Endothelial cell of umbilical vein (primary cell): ENCODE measurements around the gene PPIA. TPM values are rescaled to one million over a fixed set of nuclear protein-coding genes. Genes with fewer than 3 reads are reported as not detected.

Source experiments
- BruUV-seq: library from RNA; stranded (reverse); fragments of 400-500 nt; replicated peaks from 2 replicates; lab custom pipeline; 2021; lab: Mats Ljungman, UMichigan
- CTCF ChIA-PET: fragments of 300-600, 350-600 bp; sonication (Branson Sonifier 250); formaldehyde crosslinking; loops from one replicate; lab custom pipeline; 2021; ENCODE audit warnings: antibody characterized with exemption, inconsistent platforms; lab: Charles Lee
- POLR2A ChIA-PET: fragments of 300-600, 350-600 bp; sonication (Branson Sonifier 250); formaldehyde crosslinking; loops from one replicate; lab custom pipeline; 2021; ENCODE audit warnings: antibody characterized with exemption, inconsistent platforms; lab: Charles Lee
- DNase-seq: peaks from one replicate; pipeline ENCODE4 v3.0.0-alpha.2; 2011; ENCODE audit warnings: low read depth, low spot score
- FAIRE-seq: peaks from 2 replicates; lab custom pipeline; 2011; peaks lifted over from hg19 to GRCh38; lab: Jason Lieb, UNC
- H2AFZ ChIP-seq: 2 replicates; pipeline ENCODE4 v1.6.0; 2012; ENCODE audit warnings: low read depth, low read length, control low read depth, inconsistent platforms
- H3K27ac ChIP-seq: 2 replicates; pipeline ENCODE4 v1.5.1; 2011; ENCODE audit warnings: low read depth, mild to moderate bottlenecking, control low read depth, low read length, moderate library complexity; ENCODE audit not compliant: insufficient read depth
- H3K27me3 ChIP-seq, 2 experiments: 2 replicates each; pipeline versions ENCODE4 v1.6.0 to v1.6.1; 2011; ENCODE audit warnings: low read length in 2 of 2, mixed read lengths in 1 of 2; ENCODE audit not compliant: control insufficient read depth in 2 of 2, insufficient read depth in 2 of 2
- H3K36me3 ChIP-seq, 2 experiments: 2 replicates in 1 of 2; 3 replicates in 1 of 2; pipeline ENCODE4 v1.5.1; 2011; ENCODE audit warnings: low read length in 2 of 2, mild to moderate bottlenecking in 1 of 2, moderate library complexity in 1 of 2; ENCODE audit not compliant: control insufficient read depth in 2 of 2, insufficient read depth in 2 of 2; ENCODE audit errors: extremely low read depth in 1 of 2
- H3K4me1 ChIP-seq: 3 replicates; pipeline ENCODE4 v1.5.1; 2011; ENCODE audit warnings: mild to moderate bottlenecking, low read length; ENCODE audit not compliant: control insufficient read depth, insufficient read depth; ENCODE audit errors: extremely low read depth
- H3K4me2 ChIP-seq: 2 replicates; pipeline ENCODE4 v1.6.1; 2011; ENCODE audit warnings: low read length, control low read depth, mixed read lengths; ENCODE audit not compliant: insufficient read depth
- H3K4me3 ChIP-seq, 3 experiments: fragments of 200-600 bp in 1 of 3; sonication (generic), shearing (Covaris generic) in 1 of 3; replicated peaks in 1 of 3; 2 replicates each; pipeline ENCODE4 v1.5.1; 2011 to 2016; ENCODE audit warnings: control low read depth in 3 of 3, low read length in 3 of 3, mild to moderate bottlenecking in 2 of 3, inconsistent platforms in 1 of 3, low read depth in 1 of 3, moderate library complexity in 1 of 3; ENCODE audit not compliant: insufficient read depth in 1 of 3
- H3K79me2 ChIP-seq: 2 replicates; pipeline ENCODE4 v1.6.0; 2012; ENCODE audit warnings: low read length, inconsistent platforms; ENCODE audit not compliant: control insufficient read depth, insufficient read depth
- H3K9ac ChIP-seq: replicated peaks from 2 replicates; pipeline ENCODE3; 2011; ENCODE audit warnings: low read length, control low read depth; ENCODE audit not compliant: insufficient read depth; ENCODE audit errors: extremely low read depth
- H3K9me1 ChIP-seq: replicated peaks from 3 replicates; pipeline ENCODE4 v1.6.0; 2011; ENCODE audit warnings: mild to moderate bottlenecking, low read length; ENCODE audit not compliant: control insufficient read depth, insufficient read depth; ENCODE audit errors: extremely low read depth
- H3K9me3 ChIP-seq: replicated peaks from 2 replicates; pipeline ENCODE4 v1.5.1; 2012; ENCODE audit warnings: low read length, inconsistent platforms; ENCODE audit not compliant: control insufficient read depth, insufficient read depth
- H4K20me1 ChIP-seq: replicated peaks from 2 replicates; pipeline ENCODE3; 2011; ENCODE audit warnings: mild to moderate bottlenecking, low read length; ENCODE audit not compliant: control insufficient read depth, insufficient read depth; ENCODE audit errors: extremely low read depth
- CTCF ChIP-seq, 2 donors: IDR thresholded peaks; 1 replicate in 1 of 2; 2 replicates in 1 of 2; pipeline ENCODE4 v1.5.1; 2011; ENCODE audit warnings: low read length in 2 of 2, mild to moderate bottlenecking in 2 of 2, moderate library complexity in 2 of 2, control low read depth in 1 of 2, inconsistent platforms in 1 of 2, low read depth in 1 of 2; ENCODE audit not compliant: insufficient read depth in 1 of 2; ENCODE audit errors: extremely low read depth in 1 of 2
- EZH2 ChIP-seq: IDR thresholded peaks from 2 replicates; pipeline ENCODE4 v1.6.1; 2012; ENCODE audit warnings: borderline replicate concordance, low read depth, mild to moderate bottlenecking, moderate library complexity, low read length, inconsistent platforms; ENCODE audit not compliant: severe bottlenecking
- FOS ChIP-seq: IDR thresholded peaks from 2 replicates; pipeline ENCODE4 v1.6.1; 2011; ENCODE audit warnings: mild to moderate bottlenecking, low read length, moderate library complexity, borderline replicate concordance; ENCODE audit not compliant: insufficient read depth
- GATA2 ChIP-seq: IDR thresholded peaks from 2 replicates; pipeline ENCODE4 v1.7.0; 2011; ENCODE audit warnings: low read depth, mild to moderate bottlenecking, moderate library complexity, mixed read lengths, low read length; ENCODE audit not compliant: insufficient read length, insufficient read depth
- JUN ChIP-seq: IDR thresholded peaks from 2 replicates; pipeline ENCODE4 v1.6.1; 2011; ENCODE audit warnings: borderline replicate concordance, low read depth; ENCODE audit not compliant: insufficient read length, insufficient read depth
- MAX ChIP-seq: IDR thresholded peaks from 2 replicates; pipeline ENCODE4 v1.6.1; 2011; ENCODE audit not compliant: insufficient read depth, insufficient read length
- MYC ChIP-seq: IDR thresholded peaks from one replicate; pipeline ENCODE4 v1.6.1; 2011; ENCODE audit warnings: mild to moderate bottlenecking, low read depth, low read length
- POLR2A ChIP-seq: IDR thresholded peaks from 2 replicates; pipeline ENCODE4 v1.6.1; 2012; ENCODE audit warnings: low read depth, mild to moderate bottlenecking, control low read depth, low read length
- POLR2AphosphoS5 ChIP-seq: IDR thresholded peaks from 2 replicates; pipeline ENCODE4 v1.6.1; 2012; ENCODE audit warnings: low read depth, mild to moderate bottlenecking, control low read depth, low read length, moderate library complexity; ENCODE audit not compliant: insufficient read depth
- dilution Hi-C: fragments of 300-500 bp; cut with MboI; formaldehyde crosslinking; loops from one replicate; pipeline ENCODE4 v1.15.0; 2019; ENCODE audit warnings: low sequenced_read_pairs; ENCODE audit not compliant: extremely low pct_ligation_motif_present
- intact Hi-C: fragments of 100-400 bp; cut with micrococcal nuclease; formaldehyde crosslinking; loops from one replicate; pipeline ENCODE4 v1.10.0; 2022
- polyA plus RNA-seq, 4 experiments: library from polyadenylated mRNA; depleted of rRNA in 3 of 4; stranded (reverse) in 3 of 4; unstranded in 1 of 4; fragments of >200 nt; gene quantifications; 2 replicates each; pipeline versions ENCODE4 v1.2.1 to v1.2.3, GENCODE V29; 2011 to 2012; ENCODE audit warnings: missing spikeins in 1 of 4
- total RNA-seq: library from RNA; stranded (reverse); gene quantifications from 2 replicates; pipeline ENCODE4 v1.2.3, GENCODE V29; 2021

Gene PPIA
- total and polyA plus RNA-seq, 2 donors (not counting 3 experiments of a cell fraction or from before 2014, with no cell fraction given), result 2,602 to 5,159 TPM

- ChIA-PET CTCF (interaction anchor here (1.0 to 1.6 kb wide), 2 partner anchors 48 to 64 kb away, joined by 3 to 4 read pairs; no protein-coding TSS in a partner anchor), POLR2A (interaction anchor here (0.5 kb wide), 1 partner anchor 36 kb away, joined by 3 read pairs; no protein-coding TSS in a partner anchor)
- no peak overlapping the region for H3K4me2 ChIP-seq
- no peak for FAIRE-seq
- H3K27me3 ChIP-seq, result no peaks in the 10 kb centered on the region
- no peak overlapping the region for H3K27ac ChIP-seq
- no peak overlapping the region for H3K4me3 ChIP-seq
- TF ChIP-seq GATA2, result no peak
- TF ChIP-seq JUN, result no peak
- no peak for TF ChIP-seq FOS
- TF ChIP-seq MYC, result no peak
- no peak for TF ChIP-seq POLR2AphosphoS5
- TF ChIP-seq CTCF (IDR thresholded peaks at IDR 0.05; ENCODE audit: extremely low read depth in 1 of 2, insufficient read depth in 1 of 2, low read depth in 1 of 2, low read length in 2 of 2), result no peak
- TF ChIP-seq POLR2A, result no peak
- no peak for TF ChIP-seq MAX
- TF ChIP-seq EZH2, result no peak
- H4K20me1 ChIP-seq, result no peaks in the 10 kb centered on the region
- no peaks in the 10 kb centered on the region for H3K4me1 ChIP-seq
- H3K9me1 ChIP-seq, result no peaks in the 10 kb centered on the region
- BruUV-seq, result no TSS peak
- H3K9me3 ChIP-seq, result no peaks in the 10 kb centered on the region
- intact Hi-C loops (no loop called here), dilution Hi-C loops (no loop called here)
- DNase-seq, result no peak
- no peak overlapping the region for H2AFZ ChIP-seq
- H3K36me3 ChIP-seq, result no peaks in the 10 kb centered on the region
- no peak overlapping the region for H3K9ac ChIP-seq
- H3K79me2 ChIP-seq, result no peaks in the 10 kb centered on the region
These were observed 13.1 kb upstream of the PPIA start for GRCh38 chr7:44783407-44783806.
